Right lobe of liver (tissue), 4 donors: ENCODE results near the gene CCDC33.

Experiments
- POLR2A ChIP-seq: fragments of 450-650 bp; IDR thresholded peaks from one replicate; pipeline ENCODE4 v1.6.1; 2017; ENCODE audit warnings: antibody characterized with exemption, mild to moderate bottlenecking
- TF ChIP-seq, protein P1 (sequence below), 4 donors: fragments of 200-600 bp in 3 of 4; fragments of 450-650 bp in 1 of 4; IDR thresholded peaks; one replicate each; pipeline versions ENCODE4 v1.5.1 to v1.8.0; 2016 to 2022; ENCODE audit warnings: antibody characterized with exemption in 4 of 4, mild to moderate bottlenecking in 2 of 4
- donor health status: DM: no; HTN: no; CAD: no.
- donor health status: DM: no; HTN: no; CAD: no.
- donor health status: DM: no; HTN: yes; CAD: no.

- TF ChIP-seq, protein P1, sequence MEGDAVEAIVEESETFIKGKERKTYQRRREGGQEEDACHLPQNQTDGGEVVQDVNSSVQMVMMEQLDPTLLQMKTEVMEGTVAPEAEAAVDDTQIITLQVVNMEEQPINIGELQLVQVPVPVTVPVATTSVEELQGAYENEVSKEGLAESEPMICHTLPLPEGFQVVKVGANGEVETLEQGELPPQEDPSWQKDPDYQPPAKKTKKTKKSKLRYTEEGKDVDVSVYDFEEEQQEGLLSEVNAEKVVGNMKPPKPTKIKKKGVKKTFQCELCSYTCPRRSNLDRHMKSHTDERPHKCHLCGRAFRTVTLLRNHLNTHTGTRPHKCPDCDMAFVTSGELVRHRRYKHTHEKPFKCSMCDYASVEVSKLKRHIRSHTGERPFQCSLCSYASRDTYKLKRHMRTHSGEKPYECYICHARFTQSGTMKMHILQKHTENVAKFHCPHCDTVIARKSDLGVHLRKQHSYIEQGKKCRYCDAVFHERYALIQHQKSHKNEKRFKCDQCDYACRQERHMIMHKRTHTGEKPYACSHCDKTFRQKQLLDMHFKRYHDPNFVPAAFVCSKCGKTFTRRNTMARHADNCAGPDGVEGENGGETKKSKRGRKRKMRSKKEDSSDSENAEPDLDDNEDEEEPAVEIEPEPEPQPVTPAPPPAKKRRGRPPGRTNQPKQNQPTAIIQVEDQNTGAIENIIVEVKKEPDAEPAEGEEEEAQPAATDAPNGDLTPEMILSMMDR (IDR thresholded peaks at IDR 0.05): no peak
- TF ChIP-seq POLR2A: no peak
Observed at GRCh38 chr15:74319138-74319460, 83.0 kb downstream of the CCDC33 start.
